ENCODE measurements around the gene DNAI2. TPM values are rescaled to one million over a fixed set of nuclear protein-coding genes. Genes with fewer than 3 reads are reported as not detected.

DNAI2 gene
- total RNA-seq, 1 experiment from 2014 or later: not detected

DNA sequence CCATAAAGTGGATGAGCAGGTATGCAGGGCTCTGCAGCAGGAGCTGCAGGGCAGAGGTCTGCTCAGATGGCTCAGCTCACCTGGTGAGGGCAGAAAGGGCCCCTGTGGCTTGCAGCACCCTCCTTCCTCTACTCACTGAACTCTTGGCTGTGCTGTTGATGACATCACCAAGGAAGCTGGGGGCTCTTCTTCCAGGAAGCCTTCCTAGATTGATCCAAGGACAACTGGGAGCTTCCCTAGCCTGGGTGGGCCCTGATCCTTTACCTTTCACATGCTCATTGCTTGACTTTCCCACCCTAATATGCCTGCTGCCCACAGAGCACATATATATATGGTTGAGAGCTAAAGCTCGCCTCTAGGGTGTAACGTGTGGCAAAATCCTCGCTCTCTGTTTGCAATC is 54.5 kb downstream of the DNAI2 start:
- CTCF ChIA-PET: no interaction called here
- no peaks in the 10 kb centered on the region for H3K9me3 ChIP-seq (ENCODE audit: control insufficient read depth in 1 of 2, insufficient read depth in 1 of 2, low read depth in 1 of 2, low read length in 2 of 2)
- H3K9me2 ChIP-seq (ENCODE audit: insufficient read depth): no peaks in the 10 kb centered on the region
- no peaks in the 10 kb centered on the region for H4K20me1 ChIP-seq (ENCODE audit: insufficient read depth)
- DNase-seq (ENCODE audit: low read depth, low spot score) (no peak), ATAC-seq (no peak)
- no peaks in the 10 kb centered on the region for H3K36me3 ChIP-seq (ENCODE audit: control insufficient read depth in 1 of 2, insufficient read depth in 2 of 2, low read length in 2 of 2)
- TF ChIP-seq CBX3 (IDR thresholded peaks at IDR 0.05; ENCODE audit: low read depth) (no peak), SRF (IDR thresholded peaks at IDR 0.05; ENCODE audit: low read depth) (no peak), TCF7L2 (IDR thresholded peaks at IDR 0.05; ENCODE audit: borderline replicate concordance, extremely low read depth, insufficient read depth, insufficient read length) (no peak), POLR2A (IDR thresholded peaks at IDR 0.05; ENCODE audit: borderline replicate concordance, extremely low read depth, insufficient read depth, insufficient read length) (no peak), RAD21 (IDR thresholded peaks at IDR 0.05; ENCODE audit: low read depth) (no peak), EZH2 (IDR thresholded peaks at IDR 0.05) (no peak)
- TF ChIP-seq, protein P1, sequence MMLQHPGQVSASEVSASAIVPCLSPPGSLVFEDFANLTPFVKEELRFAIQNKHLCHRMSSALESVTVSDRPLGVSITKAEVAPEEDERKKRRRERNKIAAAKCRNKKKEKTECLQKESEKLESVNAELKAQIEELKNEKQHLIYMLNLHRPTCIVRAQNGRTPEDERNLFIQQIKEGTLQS (IDR thresholded peaks at IDR 0.05): no peak
- H3K4me1 ChIP-seq (ENCODE audit: control insufficient read depth in 1 of 2, insufficient read depth in 2 of 2, low read length in 2 of 2): no peaks in the 10 kb centered on the region
- H3K4me3 ChIP-seq (replicated peaks in 1 of 2; ENCODE audit: low read depth in 1 of 2, low read length in 2 of 2): no peak overlapping the region
- no TSS peak for BruUV-seq (replicated peaks)
- POLR2A ChIA-PET: no interaction called here
- no peak overlapping the region for H3K4me2 ChIP-seq (ENCODE audit: low read length)
- no peak overlapping the region for H3K27ac ChIP-seq (ENCODE audit: low read depth, low read length)
- H3K79me2 ChIP-seq (ENCODE audit: insufficient read depth, low read length): no peaks in the 10 kb centered on the region
- H3K9ac ChIP-seq (ENCODE audit: low read length): no peak overlapping the region
- H3K27me3 ChIP-seq (ENCODE audit: insufficient read depth, low read length): no peaks in the 10 kb centered on the region
- intact Hi-C loops (cut with micrococcal nuclease): no loop called here
- RAD21 ChIA-PET (ENCODE audit: low non-redundant PET in 1 of 2, low total read pairs in 2 of 2, uncharacterized antibody in 2 of 2, unreplicated experiment in 2 of 2): no interaction called here
- no peak overlapping the region for H2AFZ ChIP-seq (ENCODE audit: low read depth, low read length, poor library complexity, severe bottlenecking)

DNA sequence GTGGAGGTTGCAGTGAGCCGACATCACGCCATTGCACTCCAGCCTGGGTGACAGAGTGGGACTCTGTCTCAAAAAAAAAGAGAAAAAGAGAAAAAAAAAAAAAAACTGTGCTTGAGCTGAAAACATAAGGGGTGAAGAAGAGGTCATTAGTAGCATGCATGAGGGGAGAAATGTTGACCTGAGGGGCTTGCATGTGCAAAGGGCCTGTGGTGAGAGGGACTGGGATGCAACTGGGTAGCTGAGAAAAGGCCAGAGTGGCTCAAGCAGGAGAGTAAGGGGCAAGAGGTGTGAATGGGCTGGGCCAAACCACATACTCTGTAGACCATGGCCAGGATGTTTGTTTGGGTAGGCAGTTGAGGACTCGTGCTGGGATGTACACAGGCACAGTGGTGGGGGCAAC is 55.3 kb downstream of the DNAI2 start:
- intact Hi-C loops (cut with micrococcal nuclease): no loop called here
- Histone ChIP-seq H3K9me3 (ENCODE audit: control insufficient read depth in 1 of 2, insufficient read depth in 1 of 2, low read depth in 1 of 2, low read length in 2 of 2) (no peaks in the 10 kb centered on the region), H3K9me2 (ENCODE audit: insufficient read depth) (no peaks in the 10 kb centered on the region), H3K4me1 (ENCODE audit: control insufficient read depth in 1 of 2, insufficient read depth in 2 of 2, low read length in 2 of 2) (no peaks in the 10 kb centered on the region), H3K9ac (ENCODE audit: low read length) (no peak overlapping the region), H2AFZ (ENCODE audit: low read depth, low read length, poor library complexity, severe bottlenecking) (no peak overlapping the region), H3K4me2 (ENCODE audit: low read length) (no peak overlapping the region), H3K36me3 (ENCODE audit: control insufficient read depth in 1 of 2, insufficient read depth in 2 of 2, low read length in 2 of 2) (no peaks in the 10 kb centered on the region), H3K27ac (ENCODE audit: low read depth, low read length) (no peak overlapping the region), H3K79me2 (ENCODE audit: insufficient read depth, low read length) (no peaks in the 10 kb centered on the region), H3K27me3 (ENCODE audit: insufficient read depth, low read length) (no peaks in the 10 kb centered on the region), H4K20me1 (ENCODE audit: insufficient read depth) (no peaks in the 10 kb centered on the region), H3K4me3 (replicated peaks in 1 of 2; ENCODE audit: low read depth in 1 of 2, low read length in 2 of 2) (no peak overlapping the region)
- BruUV-seq (replicated peaks): no TSS peak
- ChIA-PET CTCF (no interaction called here), POLR2A (no interaction called here), RAD21 (ENCODE audit: low non-redundant PET in 1 of 2, low total read pairs in 2 of 2, uncharacterized antibody in 2 of 2, unreplicated experiment in 2 of 2) (no interaction called here)
- DNase-seq (ENCODE audit: low read depth, low spot score) (no peak), ATAC-seq (no peak)
- TF ChIP-seq, protein P1 (IDR thresholded peaks at IDR 0.05): no peak
- TF ChIP-seq SP1 (IDR thresholded peaks at IDR 0.05; ENCODE audit: low read depth): no peak
- TF ChIP-seq, protein P2, sequence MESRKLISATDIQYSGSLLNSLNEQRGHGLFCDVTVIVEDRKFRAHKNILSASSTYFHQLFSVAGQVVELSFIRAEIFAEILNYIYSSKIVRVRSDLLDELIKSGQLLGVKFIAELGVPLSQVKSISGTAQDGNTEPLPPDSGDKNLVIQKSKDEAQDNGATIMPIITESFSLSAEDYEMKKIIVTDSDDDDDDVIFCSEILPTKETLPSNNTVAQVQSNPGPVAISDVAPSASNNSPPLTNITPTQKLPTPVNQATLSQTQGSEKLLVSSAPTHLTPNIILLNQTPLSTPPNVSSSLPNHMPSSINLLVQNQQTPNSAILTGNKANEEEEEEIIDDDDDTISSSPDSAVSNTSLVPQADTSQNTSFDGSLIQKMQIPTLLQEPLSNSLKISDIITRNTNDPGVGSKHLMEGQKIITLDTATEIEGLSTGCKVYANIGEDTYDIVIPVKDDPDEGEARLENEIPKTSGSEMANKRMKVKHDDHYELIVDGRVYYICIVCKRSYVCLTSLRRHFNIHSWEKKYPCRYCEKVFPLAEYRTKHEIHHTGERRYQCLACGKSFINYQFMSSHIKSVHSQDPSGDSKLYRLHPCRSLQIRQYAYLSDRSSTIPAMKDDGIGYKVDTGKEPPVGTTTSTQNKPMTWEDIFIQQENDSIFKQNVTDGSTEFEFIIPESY (IDR thresholded peaks at IDR 0.05; ENCODE audit: extremely low read depth, insufficient replicate concordance, low read length): no peak

Measured in HCT116 (cell line).